Panc1 (cell line): Measurements from ENCODE around the gene STMN1. TPM values are rescaled to one million over a fixed set of nuclear protein-coding genes. Genes with fewer than 3 reads are reported as not detected.

Source experiments
- ATAC-seq: fragments of 200-7000 bp; cut with Tn5 transposase; 2 replicates; pipeline ENCODE4 v1.9.1; 2020; ENCODE audit warnings: mild to moderate bottlenecking, moderate library complexity
- BruUV-seq: library from RNA; stranded (reverse); fragments of 400-500 nt; replicated peaks from 2 replicates; lab custom pipeline; 2021; lab: Mats Ljungman, UMichigan
- CTCF ChIA-PET: fragments of 300-600 bp; sonication (Branson Sonifier 250); formaldehyde crosslinking; loops from one replicate; lab custom pipeline; 2022; ENCODE audit warnings: antibody characterized with exemption; lab: Charles Lee
- POLR2A ChIA-PET: fragments of 300-600 bp; sonication (Branson Sonifier 250); formaldehyde crosslinking; loops from one replicate; lab custom pipeline; 2022; ENCODE audit warnings: antibody characterized with exemption; lab: Charles Lee
- DNase-seq: peaks from one replicate; pipeline ENCODE4 v3.0.0-alpha.2; 2010; ENCODE audit warnings: low read depth, low spot score
- H3K27ac ChIP-seq: 2 replicates; pipeline ENCODE4 v1.5.1; 2011; ENCODE audit warnings: mild to moderate bottlenecking, low read length, inconsistent platforms
- H3K27me3 ChIP-seq: fragments of 200-500 bp; sonication (Bioruptor generic); 2 replicates; pipeline ENCODE4 v1.6.0; 2014; ENCODE audit warnings: low read length, inconsistent platforms; ENCODE audit not compliant: control insufficient read depth, insufficient read depth
- H3K36me3 ChIP-seq: fragments of 200-500 bp; sonication (Bioruptor generic); 2 replicates; pipeline ENCODE4 v1.5.1; 2014; ENCODE audit warnings: inconsistent platforms, mild to moderate bottlenecking, low read length, moderate library complexity; ENCODE audit not compliant: control insufficient read depth, insufficient read depth
- H3K4me1 ChIP-seq: 2 replicates; pipeline ENCODE4 v1.5.1; 2011; ENCODE audit warnings: inconsistent platforms, mild to moderate bottlenecking, low read length, moderate library complexity; ENCODE audit not compliant: control insufficient read depth, insufficient read depth
- H3K4me3 ChIP-seq, 2 experiments: 2 replicates each; pipeline ENCODE4 v1.5.1; 2011 to 2012; ENCODE audit warnings: low read depth in 2 of 2, low read length in 2 of 2, mild to moderate bottlenecking in 2 of 2, inconsistent platforms in 1 of 2, moderate library complexity in 1 of 2
- H3K9me3 ChIP-seq: fragments of 200-500 bp; sonication (Bioruptor generic); 2 replicates; pipeline ENCODE4 v1.5.1; 2014; ENCODE audit warnings: low read depth, mild to moderate bottlenecking, inconsistent platforms, low read length, moderate library complexity; ENCODE audit not compliant: control insufficient read depth, insufficient read depth
- CTCF ChIP-seq: fragments of 450-650 bp; IDR thresholded peaks from 2 replicates; pipeline ENCODE4 v1.5.1; 2017; ENCODE audit warnings: mild to moderate bottlenecking
- POLR2AphosphoS5 ChIP-seq: IDR thresholded peaks from 2 replicates; pipeline ENCODE4 v1.6.1; 2012; ENCODE audit warnings: mild to moderate bottlenecking, low read depth, low read length, moderate library complexity
- REST ChIP-seq, 2 experiments: IDR thresholded peaks; 2 replicates each; pipeline ENCODE4 v1.6.1; 2011 to 2012; ENCODE audit warnings: low read depth in 2 of 2, control low read depth in 1 of 2, low read length in 1 of 2, mild to moderate bottlenecking in 1 of 2, moderate library complexity in 1 of 2; ENCODE audit not compliant: insufficient read depth in 1 of 2
- SIN3A ChIP-seq: IDR thresholded peaks from 2 replicates; pipeline ENCODE4 v1.6.1; 2012; ENCODE audit warnings: low read depth, mild to moderate bottlenecking, low read length, moderate library complexity, borderline replicate concordance; ENCODE audit not compliant: insufficient read depth
- TCF7L2 ChIP-seq: IDR thresholded peaks from 2 replicates; pipeline ENCODE4 v1.6.1; 2011; ENCODE audit warnings: mild to moderate bottlenecking, low read depth, low read length, inconsistent platforms
- in situ Hi-C: cut with HindIII; loops from 2 replicates; pipeline ENCODE4 v1.10.0; 2016; ENCODE audit warnings: low sequenced_read_pairs, low pct_unique_long_range_greater_than_20kb
- intact Hi-C: fragments of 100-400 bp; cut with micrococcal nuclease; formaldehyde crosslinking; loops from one replicate; pipeline ENCODE4 v1.10.0; 2022; ENCODE audit not compliant: unreplicated experiment
- total RNA-seq: library from RNA; stranded (reverse); gene quantifications from one replicate; pipeline ENCODE4 v1.2.1, GENCODE V29; 2021; ENCODE audit not compliant: unreplicated experiment

Gene STMN1
- total RNA-seq, 1 experiment from 2014 or later = 316 TPM

- Histone ChIP-seq H3K27ac (no peak overlapping the region), H3K4me3 (no peak overlapping the region), H3K4me1 (peaks cover 10% of the 10 kb centered on the region; the same call in 1 of the 2 replicates), H3K36me3 (no peaks in the 10 kb centered on the region; the same call in 1 of the 2 replicates), H3K9me3 (no peaks in the 10 kb centered on the region), H3K27me3 (no peaks in the 10 kb centered on the region)
- intact Hi-C loops (no loop called here), in situ Hi-C loops (no loop called here)
- ATAC-seq (no peak), DNase-seq (no peak)
- ChIA-PET CTCF (no interaction called here), POLR2A (no interaction called here)
- BruUV-seq = no TSS peak
- TF ChIP-seq REST (IDR thresholded peaks at IDR 0.05; ENCODE audit: insufficient read depth in 1 of 2, low read depth in 2 of 2, low read length in 1 of 2) (no peak), CTCF (no peak), TCF7L2 (no peak), SIN3A (no peak), POLR2AphosphoS5 (no peak)
Measured at GRCh38 chr1:25863486-25864262, 42.5 kb downstream of the STMN1 start.

GRCh38 chr1:25862785-25863485, 43.3 kb downstream of the STMN1 start:
- no peaks in the 10 kb centered on the region for H3K27me3 ChIP-seq
- no TSS peak for BruUV-seq
- intact Hi-C loops = no loop called here

More at GRCh38 chr1:25862785-25863485, 43.3 kb downstream of the STMN1 start:
- Histone ChIP-seq H3K27ac (no peak overlapping the region; the same call in 1 of the 2 replicates), H3K4me3 (no peak overlapping the region), H3K36me3 (no peaks in the 10 kb centered on the region; the same call in 1 of the 2 replicates), H3K9me3 (no peaks in the 10 kb centered on the region), H3K4me1 (peaks cover 15% of the 10 kb centered on the region; the same call in 1 of the 2 replicates)
- ATAC-seq = no peak
- in situ Hi-C loops = no loop called here
- TF ChIP-seq SIN3A = no peak
- no peak for TF ChIP-seq CTCF
- TF ChIP-seq POLR2AphosphoS5 = no peak
- DNase-seq = no peak
- CTCF ChIA-PET = interaction anchor here (0.6 kb wide), 1 partner anchor 212 kb away, joined by 3 read pairs; no protein-coding TSS in a partner anchor
- POLR2A ChIA-PET = no interaction called here
